Progenitor cell of endocrine pancreas (in vitro differentiated cells): ENCODE measurements around the gene MAP4K4. TPM values are rescaled to one million over a fixed set of nuclear protein-coding genes. Genes with fewer than 3 reads are reported as not detected.

Source experiments
- DNase-seq: peaks from one replicate; pipeline ENCODE4 v3.0.0; 2021; ENCODE audit warnings: low spot score; ENCODE audit not compliant: unreplicated experiment
- H3K27ac Mint-ChIP-seq: 2 replicates; pipeline ENCODE4 v1.8.0; 2021; ENCODE audit warnings: mild to moderate bottlenecking, moderate library complexity, mixed read lengths
- H3K27me3 Mint-ChIP-seq: 2 replicates; pipeline ENCODE4 v1.8.0; 2021; ENCODE audit warnings: mixed read lengths
- H3K36me3 Mint-ChIP-seq: 2 replicates; pipeline ENCODE4 v1.8.0; 2022; ENCODE audit warnings: mixed read lengths; ENCODE audit not compliant: insufficient read depth
- H3K4me1 Mint-ChIP-seq: 2 replicates; pipeline ENCODE4 v1.8.0; 2021; ENCODE audit warnings: low read depth, mixed read lengths
- H3K4me3 Mint-ChIP-seq: 2 replicates; pipeline ENCODE4 v1.8.0; 2021; ENCODE audit warnings: low read depth, mild to moderate bottlenecking, moderate library complexity, mixed read lengths
- H3K9me3 Mint-ChIP-seq: 2 replicates; pipeline ENCODE4 v1.8.0; 2021; ENCODE audit warnings: low read depth, mixed read lengths
- total RNA-seq: library from RNA; stranded (reverse); gene quantifications from 2 replicates; pipeline ENCODE4 v1.2.1, GENCODE V29; 2021
- TF ChIP-seq, protein P1 (sequence below): fragments of 200-600 bp; sonication (generic); IDR thresholded peaks from one replicate; pipeline ENCODE4 v1.5.0; 2021; ENCODE audit warnings: antibody characterized with exemption, mild to moderate bottlenecking; ENCODE audit not compliant: unreplicated experiment

Gene MAP4K4
- total RNA-seq, 1 donor from 2014 or later = 171 TPM

DNA sequence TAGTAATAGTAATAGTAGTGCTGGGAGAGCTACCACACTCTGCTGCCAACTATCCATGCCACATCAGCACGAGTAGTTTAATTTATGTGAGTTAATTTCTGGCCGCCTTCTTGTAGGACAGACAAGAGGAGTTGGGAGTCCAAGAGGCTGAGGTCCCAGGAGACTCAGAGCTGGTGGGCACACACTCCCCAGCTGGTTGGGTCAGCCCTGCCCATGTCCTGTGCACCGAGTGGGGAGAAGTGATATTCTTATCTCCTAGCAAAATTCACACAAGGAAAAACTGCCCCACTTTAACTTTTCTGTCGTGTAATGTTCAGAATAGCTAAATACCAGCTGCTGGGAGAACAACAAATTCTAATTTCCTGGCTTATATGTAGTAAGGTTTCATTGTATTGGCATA lies 15.2 kb upstream of the MAP4K4 start:
- no peaks in the 10 kb centered on the region for H3K27me3 Mint-ChIP-seq
- no peak for DNase-seq
- H3K4me1 Mint-ChIP-seq = peaks cover 7% of the 10 kb centered on the region
- no peaks in the 10 kb centered on the region for H3K9me3 Mint-ChIP-seq
- TF ChIP-seq, protein P1, sequence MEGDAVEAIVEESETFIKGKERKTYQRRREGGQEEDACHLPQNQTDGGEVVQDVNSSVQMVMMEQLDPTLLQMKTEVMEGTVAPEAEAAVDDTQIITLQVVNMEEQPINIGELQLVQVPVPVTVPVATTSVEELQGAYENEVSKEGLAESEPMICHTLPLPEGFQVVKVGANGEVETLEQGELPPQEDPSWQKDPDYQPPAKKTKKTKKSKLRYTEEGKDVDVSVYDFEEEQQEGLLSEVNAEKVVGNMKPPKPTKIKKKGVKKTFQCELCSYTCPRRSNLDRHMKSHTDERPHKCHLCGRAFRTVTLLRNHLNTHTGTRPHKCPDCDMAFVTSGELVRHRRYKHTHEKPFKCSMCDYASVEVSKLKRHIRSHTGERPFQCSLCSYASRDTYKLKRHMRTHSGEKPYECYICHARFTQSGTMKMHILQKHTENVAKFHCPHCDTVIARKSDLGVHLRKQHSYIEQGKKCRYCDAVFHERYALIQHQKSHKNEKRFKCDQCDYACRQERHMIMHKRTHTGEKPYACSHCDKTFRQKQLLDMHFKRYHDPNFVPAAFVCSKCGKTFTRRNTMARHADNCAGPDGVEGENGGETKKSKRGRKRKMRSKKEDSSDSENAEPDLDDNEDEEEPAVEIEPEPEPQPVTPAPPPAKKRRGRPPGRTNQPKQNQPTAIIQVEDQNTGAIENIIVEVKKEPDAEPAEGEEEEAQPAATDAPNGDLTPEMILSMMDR = no peak
- no peaks in the 10 kb centered on the region for H3K36me3 Mint-ChIP-seq
- no peak overlapping the region for H3K27ac Mint-ChIP-seq
- H3K4me3 Mint-ChIP-seq = no peak overlapping the region

- Mint-ChIP-seq H3K4me1 (peaks cover 5% of the 10 kb centered on the region), H3K27me3 (no peaks in the 10 kb centered on the region), H3K27ac (no peak overlapping the region), H3K9me3 (no peaks in the 10 kb centered on the region), H3K4me3 (no peak overlapping the region), H3K36me3 (no peaks in the 10 kb centered on the region)
- DNase-seq = no peak
- TF ChIP-seq, protein P1 = no peak
These were observed 13.2 kb upstream of the MAP4K4 start for GRCh38 chr2:101684313-101684712.

- peaks cover 7% of the 10 kb centered on the region for H3K27me3 Mint-ChIP-seq
- no peaks in the 10 kb centered on the region for H3K36me3 Mint-ChIP-seq
- H3K4me3 Mint-ChIP-seq = no peak overlapping the region
- no peak overlapping the region for H3K27ac Mint-ChIP-seq
- no peak for DNase-seq
- H3K4me1 Mint-ChIP-seq = peaks cover 4% of the 10 kb centered on the region
- no peaks in the 10 kb centered on the region for H3K9me3 Mint-ChIP-seq
- TF ChIP-seq, protein P1 = no peak
These were observed 9.2 kb upstream of the MAP4K4 start for GRCh38 chr2:101688261-101688660.

GRCh38 chr2:101689114-101689825 lies 8.2 kb upstream of the MAP4K4 start:
- no peak for DNase-seq
- peaks cover 7% of the 10 kb centered on the region for H3K27me3 Mint-ChIP-seq
- no peak overlapping the region for H3K4me3 Mint-ChIP-seq
- no peaks in the 10 kb centered on the region for H3K9me3 Mint-ChIP-seq
- H3K4me1 Mint-ChIP-seq = peaks cover 4% of the 10 kb centered on the region
- TF ChIP-seq, protein P1 = no peak
- no peak overlapping the region for H3K27ac Mint-ChIP-seq
- H3K36me3 Mint-ChIP-seq = no peaks in the 10 kb centered on the region

DNA sequence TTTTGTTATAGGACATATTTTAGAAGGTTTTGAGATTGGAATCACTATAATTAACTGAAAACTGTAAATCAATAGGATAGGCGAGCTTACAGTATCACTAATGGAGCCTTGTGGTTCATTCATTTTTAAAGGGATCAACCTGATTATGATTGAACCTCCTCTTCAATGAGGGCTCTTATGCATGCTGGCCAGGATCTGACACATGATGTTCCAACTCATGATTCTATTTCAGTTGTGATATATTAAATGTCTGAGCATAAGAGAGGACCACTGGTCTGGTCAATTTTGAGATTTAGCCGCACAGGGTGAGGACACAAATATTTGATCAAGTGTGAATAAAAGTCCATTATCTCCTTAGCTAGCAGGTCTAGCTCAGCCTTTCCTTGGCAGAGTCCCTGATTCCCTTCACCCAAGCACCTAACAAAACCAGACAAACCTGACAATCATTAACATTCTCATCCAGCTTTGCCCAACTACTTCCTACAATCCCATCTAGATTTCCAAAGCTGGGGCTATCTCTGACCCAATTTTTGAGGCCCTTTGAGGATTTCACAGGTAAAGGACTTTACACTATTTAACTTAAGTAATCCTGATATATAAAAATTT lies 6.9 kb upstream of the MAP4K4 start:
- Mint-ChIP-seq H3K36me3 (no peaks in the 10 kb centered on the region), H3K9me3 (no peaks in the 10 kb centered on the region), H3K4me3 (no peak overlapping the region), H3K27ac (no peak overlapping the region), H3K27me3 (peaks cover 7% of the 10 kb centered on the region), H3K4me1 (peaks cover 4% of the 10 kb centered on the region)
- TF ChIP-seq, protein P1 = no peak
- no peak for DNase-seq
